CD4-positive, alpha-beta T cell treated with Interleukin-12 subunit alpha and Interleukin-12 subunit beta, for 1 hour (primary cell): ENCODE measurements around the gene NFX1.
"Not testable (repeated sequence)": the region's sequence is repeated elsewhere in the genome, so short reads cannot be mapped to it uniquely, and the experiment has no call there.

Source experiments
- DNase-seq: peaks from one replicate; pipeline ENCODE4 v3.0.0-alpha.2; 2020

Gene NFX1

DNA sequence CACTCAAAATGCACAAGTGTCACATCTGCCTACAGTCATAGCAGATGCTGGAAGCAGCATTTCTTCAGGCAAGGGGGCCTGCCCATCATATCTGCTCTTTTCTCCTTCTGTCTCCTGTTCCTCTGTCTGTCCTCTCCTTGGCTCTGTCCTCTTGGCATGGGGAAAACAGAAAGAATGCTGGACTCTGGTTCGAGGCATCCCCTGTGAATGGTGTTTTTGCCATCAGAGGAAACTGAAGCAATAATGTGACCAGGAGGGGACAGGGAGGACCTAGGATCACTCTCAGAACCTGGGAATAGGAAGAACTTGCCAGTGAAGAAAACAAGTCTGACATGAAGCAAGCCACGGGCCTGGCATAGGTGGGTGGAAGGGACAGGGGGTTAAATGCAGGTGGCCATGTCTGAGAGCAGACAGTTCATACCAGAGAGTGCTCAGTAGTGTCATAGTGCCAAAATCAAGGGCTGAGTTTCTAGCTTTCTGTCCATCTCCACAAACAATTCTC, 76.7 kb downstream of the NFX1 start:
- no peak for DNase-seq

DNA sequence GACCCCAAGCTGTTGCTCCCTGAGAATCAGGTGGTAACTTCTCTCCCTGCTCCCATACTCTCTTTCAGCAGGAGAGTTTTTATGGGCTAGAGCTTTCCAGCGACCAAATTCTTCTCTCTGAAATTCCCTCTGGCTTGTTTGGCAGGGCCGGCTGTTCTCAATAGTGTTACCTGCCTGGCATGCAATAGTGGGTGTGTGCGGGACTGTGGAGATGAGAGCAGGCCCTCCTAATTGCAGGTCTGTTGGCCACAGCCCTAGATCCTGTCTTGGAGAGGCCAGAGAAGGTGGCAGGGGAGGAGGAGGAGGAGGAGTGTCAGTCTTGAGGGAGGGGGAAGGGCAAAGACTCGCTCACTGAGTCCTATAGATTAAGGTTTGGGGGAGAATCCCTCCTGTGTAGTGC, 82.6 kb downstream of the NFX1 start:
- no peak for DNase-seq

DNA sequence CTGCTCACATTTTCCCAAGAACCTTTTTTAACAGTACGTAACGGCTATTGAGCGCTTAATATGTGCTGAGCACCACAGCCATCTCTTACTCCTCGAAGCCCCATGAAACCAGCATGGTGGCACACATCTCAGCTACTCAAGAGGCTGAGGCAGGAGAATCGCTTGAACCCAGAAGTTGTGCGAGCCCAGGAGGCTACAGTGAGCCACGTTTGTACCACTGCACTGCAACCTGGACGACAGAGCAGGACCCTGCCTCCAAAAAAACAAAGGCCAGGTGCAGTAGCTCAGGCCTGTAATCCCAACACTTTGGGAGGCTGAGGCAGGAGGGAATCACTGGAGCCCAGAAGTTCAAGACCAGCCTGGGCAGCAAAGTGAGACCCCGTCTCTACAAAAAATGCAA, 83.9 kb downstream of the NFX1 start:
- no peak for DNase-seq

- peak; percentile 69 for DNase-seq
Observed at GRCh38 chr9:33374634-33375237, 84.4 kb downstream of the NFX1 start.

GRCh38 chr9:33375238-33375840, 85.0 kb downstream of the NFX1 start:
- no peak for DNase-seq

DNA sequence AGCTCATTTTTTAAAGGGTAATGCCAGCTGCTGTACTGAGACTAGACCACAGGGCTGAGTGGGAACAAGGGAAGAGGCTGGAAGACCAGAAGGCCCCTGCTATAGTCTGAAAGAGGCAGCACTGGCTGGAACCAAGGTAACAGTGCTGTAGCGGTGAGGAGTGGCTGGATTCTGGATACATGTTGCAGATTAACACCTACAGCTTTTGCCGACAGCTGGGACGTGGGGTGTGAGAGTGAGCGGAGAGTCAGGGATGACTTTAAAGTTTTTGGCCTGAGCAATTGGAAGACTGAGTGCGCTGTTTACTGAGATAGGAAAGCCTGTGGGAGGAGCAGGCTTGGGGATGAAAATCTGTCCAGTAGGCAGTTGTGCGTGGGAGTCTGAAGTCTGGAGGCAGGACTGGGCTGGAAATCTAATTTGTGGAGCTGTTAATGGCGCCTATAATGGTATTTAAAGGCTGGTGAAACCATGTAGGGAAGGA, 85.6 kb downstream of the NFX1 start:
- no peak for DNase-seq

DNA sequence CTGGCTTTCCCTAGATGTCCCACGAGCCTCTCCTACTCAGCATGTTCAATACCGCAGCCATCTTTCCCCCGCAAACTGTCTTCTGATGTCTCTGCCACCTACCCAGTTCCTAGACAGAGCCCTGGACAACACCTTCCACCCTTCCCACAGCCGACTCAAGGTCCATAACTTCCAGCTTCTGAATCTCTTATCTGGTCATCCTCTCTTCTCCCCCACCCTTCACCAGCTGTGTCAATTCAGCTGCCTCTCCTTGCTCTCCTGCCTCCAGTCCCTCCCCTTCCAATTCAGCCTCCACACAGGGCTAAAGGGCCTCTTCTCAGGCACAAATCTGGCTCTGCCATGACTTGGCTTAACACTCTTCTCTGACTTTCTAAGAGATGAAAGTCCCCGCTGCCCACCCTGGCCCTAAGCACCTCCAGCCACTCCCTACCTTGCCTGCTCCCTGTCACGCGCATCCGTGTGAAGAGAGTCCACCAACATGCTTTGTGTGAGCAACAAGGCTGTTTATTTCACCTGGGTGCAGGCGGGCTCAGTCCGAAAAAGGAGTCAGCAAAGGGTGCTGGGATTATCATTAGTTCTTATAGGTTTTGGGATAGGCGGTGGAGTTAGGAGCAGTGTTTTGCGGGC, 86.9 kb downstream of the NFX1 start:
- DNase-seq = no peak

- no peak for DNase-seq
Observed at GRCh38 chr9:33378121-33378795, 87.9 kb downstream of the NFX1 start.

DNA sequence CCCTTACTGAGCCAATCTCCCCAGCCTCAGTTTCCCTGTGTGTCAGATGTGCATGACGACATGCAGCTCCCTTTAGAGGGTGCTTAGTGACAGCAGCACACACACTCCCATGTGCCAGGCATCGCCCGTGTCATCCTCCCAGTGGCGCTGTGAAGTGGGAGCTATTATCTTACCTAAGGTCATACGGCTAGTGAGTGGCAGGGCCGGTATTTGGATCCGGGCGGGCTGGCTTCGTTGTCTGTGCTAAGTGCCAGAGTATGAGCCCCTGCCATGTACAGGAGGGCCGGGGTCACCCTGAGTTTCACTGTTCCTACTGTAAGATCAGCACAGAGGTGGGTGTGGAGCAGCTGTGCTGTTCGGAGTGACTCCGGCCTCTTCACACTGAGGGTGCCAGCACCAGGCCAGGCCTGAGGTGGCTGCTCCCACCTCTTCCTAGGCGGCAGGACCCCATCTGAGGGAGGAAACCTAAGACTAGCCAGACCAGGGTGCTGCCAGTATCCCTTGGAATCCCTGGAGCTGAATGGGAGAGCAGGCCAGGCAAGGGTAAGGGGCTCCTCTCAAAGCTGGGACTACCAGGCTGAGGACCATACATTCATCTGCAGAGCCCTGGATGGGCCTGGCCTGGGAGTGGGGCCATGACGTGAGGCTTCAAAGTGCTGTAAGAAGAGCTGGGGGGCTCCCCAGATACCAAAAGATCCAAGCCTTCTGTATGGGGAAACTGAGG, 89.5 kb downstream of the NFX1 start:
- no peak for DNase-seq

DNA sequence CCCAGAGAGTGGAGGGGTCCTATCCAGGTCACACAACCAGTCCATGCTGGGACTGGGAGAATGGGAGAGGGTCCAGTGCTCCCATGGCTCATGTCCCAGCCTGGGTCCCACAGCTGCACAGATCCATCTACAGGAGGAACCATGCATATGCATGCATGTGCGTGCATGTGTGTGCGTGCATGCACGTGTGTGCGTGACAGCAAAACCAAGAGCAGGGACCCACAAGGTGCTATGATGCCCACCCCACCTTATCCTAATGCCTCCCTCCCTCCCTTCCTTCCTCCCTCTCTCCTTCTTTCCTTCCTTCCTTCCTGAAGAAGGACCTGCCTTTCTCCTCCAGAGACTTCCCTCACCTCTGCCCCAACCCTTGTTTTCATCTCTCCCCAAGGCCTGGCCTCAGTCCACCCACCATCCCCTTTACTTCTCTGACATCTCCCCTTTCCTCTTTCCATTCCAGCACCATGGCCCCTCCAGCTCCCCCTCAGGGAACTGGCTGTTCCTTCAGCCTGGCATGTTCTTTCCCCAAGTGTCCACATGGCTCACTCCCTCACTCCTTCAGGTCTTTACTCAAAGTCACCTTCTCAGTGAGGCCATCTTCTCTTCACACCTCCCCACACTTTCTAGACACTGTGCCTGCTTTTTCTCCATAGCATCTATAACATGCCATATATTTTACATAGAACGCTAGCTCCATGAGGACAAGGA, 90.2 kb downstream of the NFX1 start:
- no peak for DNase-seq

DNA sequence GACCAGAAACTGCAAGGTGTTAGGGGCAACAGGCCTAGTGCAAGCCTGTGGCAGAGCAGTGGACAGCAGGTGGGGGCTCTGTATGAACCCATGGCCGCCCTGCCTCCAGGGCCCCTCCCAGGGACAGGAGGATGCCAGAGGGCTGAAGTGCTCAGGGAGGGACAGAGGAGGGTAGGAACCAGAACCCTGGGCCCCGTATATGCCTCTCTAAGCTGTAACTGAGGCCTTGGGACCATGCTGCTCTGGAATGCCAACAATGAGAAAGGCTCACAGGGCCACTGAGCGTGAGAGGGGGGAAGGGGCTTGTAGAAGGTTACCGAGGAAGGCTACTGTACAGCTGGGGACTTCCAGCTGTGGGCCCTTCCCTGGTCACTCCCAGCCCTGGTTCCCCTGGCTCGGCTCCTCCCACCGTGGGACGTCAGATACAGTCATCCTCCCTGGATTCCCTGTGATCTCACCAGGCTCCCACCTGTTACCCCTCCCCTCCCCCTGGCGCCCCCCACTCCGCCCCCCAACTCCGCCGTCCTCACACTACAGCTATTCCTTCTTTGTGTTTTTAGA, 91.0 kb downstream of the NFX1 start:
- DNase-seq = no peak

GRCh38 chr9:33382397-33382796, 92.1 kb downstream of the NFX1 start:
- DNase-seq = not testable (repeated sequence)

- DNase-seq = not testable (repeated sequence)
Observed at GRCh38 chr9:33383396-33383795, 93.1 kb downstream of the NFX1 start.

GRCh38 chr9:33385536-33385935, 95.2 kb downstream of the NFX1 start:
- not testable (repeated sequence) for DNase-seq

DNA sequence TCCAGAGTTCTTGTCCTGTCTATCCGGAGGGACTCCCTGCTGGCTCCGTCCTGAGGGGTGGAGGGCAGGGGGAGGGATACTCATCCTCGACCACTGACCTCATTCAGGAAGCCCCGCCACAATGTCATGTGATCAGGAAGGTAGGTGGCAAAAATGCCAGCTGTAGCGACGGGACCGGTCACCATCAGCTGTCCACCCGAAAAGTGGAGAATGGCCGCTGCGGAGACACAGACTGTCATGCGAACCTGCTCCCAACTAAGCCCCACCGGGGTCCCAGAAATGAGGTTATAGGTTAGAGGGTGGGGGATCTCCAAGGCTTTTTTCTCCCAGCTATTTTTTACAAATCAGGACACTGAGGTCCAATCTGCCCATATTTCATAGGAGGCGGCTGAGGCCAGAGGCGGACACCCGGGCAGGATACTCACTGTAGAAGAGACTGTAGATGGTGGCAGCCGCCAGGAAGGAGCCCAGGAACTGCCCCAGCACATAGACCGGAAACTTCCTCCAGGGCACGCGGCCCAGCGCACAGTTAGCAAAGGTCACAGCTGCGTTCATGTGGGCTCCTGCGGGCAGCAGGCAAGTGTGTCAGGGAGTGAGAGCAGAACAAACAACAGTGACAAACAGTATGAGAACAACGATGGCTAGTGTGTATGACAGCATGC, 95.8 kb downstream of the NFX1 start:
- not testable (repeated sequence) for DNase-seq

DNA sequence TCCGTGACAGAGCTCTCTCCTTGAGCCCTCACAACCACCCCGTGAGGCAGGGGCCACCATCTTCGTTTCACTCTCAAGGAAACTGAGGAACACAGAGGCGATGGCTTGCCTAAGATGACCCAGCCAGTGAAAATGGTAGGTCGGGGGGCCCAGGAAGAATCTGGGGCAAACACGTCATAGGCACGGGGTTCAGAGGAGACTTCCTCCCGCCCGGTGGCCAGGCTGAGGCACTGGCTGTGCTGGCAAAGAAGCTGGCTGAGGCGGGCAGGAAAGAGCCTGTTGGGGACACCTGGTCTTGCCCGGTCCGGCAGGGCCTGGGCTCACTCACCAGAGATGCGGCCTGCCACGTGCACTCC, 96.3 kb downstream of the NFX1 start:
- DNase-seq = not testable (repeated sequence)

DNA sequence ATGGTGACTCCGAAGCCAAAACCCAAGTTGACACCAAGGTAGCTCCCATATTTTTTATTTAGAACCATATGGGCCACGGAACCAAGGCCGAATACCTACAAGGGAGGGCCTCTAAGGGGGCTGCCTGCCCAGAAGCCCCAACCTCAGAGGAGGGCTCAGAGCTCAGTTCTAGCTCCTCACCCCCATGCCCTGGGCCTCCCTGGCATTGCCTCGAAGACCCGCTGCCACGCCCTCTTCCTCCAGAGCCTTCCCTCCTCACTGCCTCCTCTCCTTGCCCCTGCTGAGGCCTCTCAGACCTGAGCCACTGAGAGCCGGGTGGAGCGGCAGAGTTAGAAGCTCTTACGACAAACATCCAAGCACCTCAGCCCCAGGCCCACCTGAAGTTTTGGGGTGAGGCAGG, 96.7 kb downstream of the NFX1 start:
- DNase-seq = not testable (repeated sequence)

DNA sequence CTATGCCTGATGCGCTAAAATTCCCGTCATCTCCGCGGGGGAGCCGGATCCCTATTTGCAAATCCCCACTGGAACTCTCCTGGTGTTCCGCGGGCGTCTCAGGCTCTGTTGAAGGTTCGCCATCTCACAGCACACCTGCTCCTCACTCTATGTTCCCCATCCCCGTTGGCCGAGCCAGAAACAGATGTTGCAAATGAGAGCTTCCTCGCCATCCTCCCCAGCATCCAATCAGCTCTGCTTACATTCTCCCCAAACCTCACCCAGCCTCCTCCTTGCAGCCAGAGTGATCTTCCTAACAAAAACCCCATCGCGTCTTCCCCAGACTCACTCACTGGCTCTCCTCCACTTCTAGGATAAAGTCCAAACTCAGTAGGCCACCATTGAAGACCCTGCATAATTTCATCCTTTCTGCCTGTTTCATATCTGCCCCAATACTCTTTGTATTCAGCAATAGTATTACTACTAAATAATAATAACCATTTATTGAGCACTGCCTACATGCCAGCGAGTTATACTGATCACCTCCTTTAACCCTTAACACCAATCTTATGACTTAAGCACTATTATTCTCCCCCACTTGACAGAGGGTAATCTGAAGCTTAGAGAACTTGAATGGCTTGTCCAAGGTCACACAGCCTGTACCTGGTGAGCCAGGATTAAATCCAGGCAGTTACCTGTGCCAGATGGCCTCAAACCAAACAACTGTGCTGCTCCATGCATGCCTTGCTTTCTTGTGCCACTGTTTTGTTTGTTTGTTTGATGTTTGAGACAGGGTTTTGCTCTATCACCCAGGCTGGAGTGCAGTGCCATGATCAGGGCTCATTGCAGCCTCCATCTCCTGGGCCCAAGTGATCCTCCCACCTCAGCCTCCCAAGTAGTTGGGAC, 98.0 kb downstream of the NFX1 start:
- no peak for DNase-seq

DNA sequence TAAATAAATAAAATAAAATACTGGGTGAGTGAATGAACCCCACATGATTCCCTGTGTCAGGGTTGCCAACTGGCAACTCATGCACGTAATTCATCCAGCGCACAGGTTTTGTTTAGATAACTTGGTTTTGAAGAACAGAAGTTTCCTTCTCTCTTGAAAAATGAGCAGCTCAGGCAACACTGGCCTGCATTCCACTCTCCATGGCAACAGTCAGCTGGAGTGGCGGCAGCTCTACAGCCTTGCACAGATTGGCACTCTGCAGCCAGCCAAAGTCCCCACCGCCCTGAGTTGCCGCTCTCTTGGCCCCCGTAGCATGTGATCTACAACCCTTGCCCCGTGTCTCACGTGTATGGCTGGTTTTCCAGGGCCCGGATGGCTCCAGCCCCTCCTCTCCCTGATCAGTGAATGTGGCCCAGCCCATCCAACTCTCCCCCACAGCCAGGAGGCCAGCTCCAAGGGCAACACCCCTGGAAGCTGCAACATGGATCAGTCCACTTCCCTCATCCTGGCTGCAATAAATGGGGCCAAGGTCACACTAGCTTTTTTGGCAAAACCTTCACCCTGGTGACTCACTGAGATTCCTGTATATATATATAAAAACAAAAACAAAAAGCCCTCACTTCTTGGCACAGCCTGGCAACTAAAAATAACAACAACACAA, 100.9 kb downstream of the NFX1 start:
- DNase-seq = not testable (repeated sequence)

DNA sequence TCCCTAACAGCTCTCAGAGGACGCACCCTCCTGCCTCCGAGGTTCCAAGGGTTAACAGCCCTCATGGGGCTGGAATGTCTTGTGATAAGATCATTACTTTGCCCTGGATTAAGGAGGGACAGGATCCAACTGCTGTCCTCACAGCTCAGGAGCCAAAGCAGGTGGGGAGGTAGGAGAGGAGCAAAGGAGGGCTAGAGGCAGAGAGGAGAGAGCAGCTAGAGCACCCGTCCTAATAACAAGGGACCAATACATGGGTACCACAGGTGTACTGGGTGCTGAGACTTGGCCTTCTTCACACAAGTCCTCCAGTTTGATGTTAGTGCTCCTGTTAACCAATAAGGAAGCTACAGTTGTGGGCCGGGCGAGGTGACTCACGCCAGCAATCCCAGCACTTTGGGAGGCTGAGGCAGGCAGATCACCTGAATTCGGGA, 102.3 kb downstream of the NFX1 start:
- DNase-seq = not testable (repeated sequence)
